Measurements from ENCODE around the gene TSPAN4. TPM values are rescaled to one million over a fixed set of nuclear protein-coding genes. Genes with fewer than 3 reads are reported as not detected.

The TSPAN4 gene
- total and polyA plus RNA-seq, 2 donors (not counting 1 experiment from before 2014, with no cell fraction given) = 102 to 191 TPM

GRCh38 chr11:825366-826226 is 17.1 kb upstream of the TSPAN4 start:
- Histone ChIP-seq H4K20me1 (ENCODE audit: control insufficient read depth, extremely low read depth, insufficient read depth, low read length) (no peaks in the 10 kb centered on the region), H3K4me3 (replicated peaks in 1 of 4; ENCODE audit: control extremely low read depth in 1 of 4, insufficient read depth in 1 of 4, low read depth in 3 of 4, low read length in 4 of 4) (no peak overlapping the region), H2AFZ (ENCODE audit: low read length) (no peak overlapping the region), H3K9me3 (ENCODE audit: control insufficient read depth, insufficient read depth, low read depth, low read length) (no peaks in the 10 kb centered on the region), H3K27me3 (ENCODE audit: control insufficient read depth, insufficient read depth, low read length) (no peaks in the 10 kb centered on the region), H3K27ac (ENCODE audit: insufficient read depth, low read length) (no peak overlapping the region), H3K4me1 (ENCODE audit: control insufficient read depth, extremely low read depth, insufficient read depth, low read length) (peaks cover 21% of the 10 kb centered on the region), H3K36me3 (ENCODE audit: control insufficient read depth, insufficient read depth, low read length) (peaks cover 15% of the 10 kb centered on the region), H3K9ac (ENCODE audit: insufficient read depth, low read length) (no peak overlapping the region), H3K79me2 (ENCODE audit: control insufficient read depth, insufficient read depth, low read length) (peaks cover 9% of the 10 kb centered on the region), H3K4me2 (ENCODE audit: extremely low read depth, insufficient read depth, low read length) (no peak overlapping the region)
- TF ChIP-seq EZH2 (IDR thresholded peaks at IDR 0.05; ENCODE audit: low read length, missing control alignments) = no peak
- TF ChIP-seq, protein P1, sequence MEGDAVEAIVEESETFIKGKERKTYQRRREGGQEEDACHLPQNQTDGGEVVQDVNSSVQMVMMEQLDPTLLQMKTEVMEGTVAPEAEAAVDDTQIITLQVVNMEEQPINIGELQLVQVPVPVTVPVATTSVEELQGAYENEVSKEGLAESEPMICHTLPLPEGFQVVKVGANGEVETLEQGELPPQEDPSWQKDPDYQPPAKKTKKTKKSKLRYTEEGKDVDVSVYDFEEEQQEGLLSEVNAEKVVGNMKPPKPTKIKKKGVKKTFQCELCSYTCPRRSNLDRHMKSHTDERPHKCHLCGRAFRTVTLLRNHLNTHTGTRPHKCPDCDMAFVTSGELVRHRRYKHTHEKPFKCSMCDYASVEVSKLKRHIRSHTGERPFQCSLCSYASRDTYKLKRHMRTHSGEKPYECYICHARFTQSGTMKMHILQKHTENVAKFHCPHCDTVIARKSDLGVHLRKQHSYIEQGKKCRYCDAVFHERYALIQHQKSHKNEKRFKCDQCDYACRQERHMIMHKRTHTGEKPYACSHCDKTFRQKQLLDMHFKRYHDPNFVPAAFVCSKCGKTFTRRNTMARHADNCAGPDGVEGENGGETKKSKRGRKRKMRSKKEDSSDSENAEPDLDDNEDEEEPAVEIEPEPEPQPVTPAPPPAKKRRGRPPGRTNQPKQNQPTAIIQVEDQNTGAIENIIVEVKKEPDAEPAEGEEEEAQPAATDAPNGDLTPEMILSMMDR (conservative IDR thresholded peaks at IDR 0.05 in 1 of 2, IDR thresholded peaks at IDR 0.05 in 1 of 2; ENCODE audit: low read depth in 1 of 2, low read length in 2 of 2) = no peak
- DNase-seq (ENCODE audit: low read depth in 2 of 2) = no peak

DNA sequence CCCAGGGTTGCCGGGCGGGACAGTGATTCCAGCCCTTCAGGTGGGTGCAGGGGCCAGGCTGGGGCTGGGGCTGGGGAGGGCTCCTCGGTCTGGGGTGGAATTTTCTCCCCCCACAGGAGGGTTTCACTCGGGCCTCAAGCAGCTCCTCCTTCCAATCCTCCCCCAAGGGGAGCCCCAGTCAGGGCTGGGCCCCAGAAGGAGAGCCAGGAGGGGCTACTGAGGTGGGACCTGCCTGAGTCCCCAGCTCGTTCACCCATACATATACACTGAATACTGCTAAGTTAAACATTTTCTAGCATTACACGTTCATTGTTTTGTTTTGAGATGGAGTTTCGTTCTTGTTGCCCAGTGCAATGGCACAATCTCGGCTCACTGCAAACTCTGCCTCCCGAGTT is 16.4 kb upstream of the TSPAN4 start:
- no peaks in the 10 kb centered on the region for H4K20me1 ChIP-seq (ENCODE audit: control insufficient read depth, extremely low read depth, insufficient read depth, low read length)
- no peak for TF ChIP-seq EZH2 (IDR thresholded peaks at IDR 0.05; ENCODE audit: low read length, missing control alignments)
- TF ChIP-seq, protein P1 (conservative IDR thresholded peaks at IDR 0.05 in 1 of 2, IDR thresholded peaks at IDR 0.05 in 1 of 2; ENCODE audit: low read depth in 1 of 2, low read length in 2 of 2) = no peak
- no peak overlapping the region for H3K4me3 ChIP-seq (replicated peaks in 1 of 4; ENCODE audit: control extremely low read depth in 1 of 4, insufficient read depth in 1 of 4, low read depth in 3 of 4, low read length in 4 of 4)
- peaks cover 3% of the 10 kb centered on the region for H3K79me2 ChIP-seq (ENCODE audit: control insufficient read depth, insufficient read depth, low read length)
- no peak for DNase-seq (ENCODE audit: low read depth in 2 of 2)
- H3K4me1 ChIP-seq (ENCODE audit: control insufficient read depth, extremely low read depth, insufficient read depth, low read length) = peaks cover 18% of the 10 kb centered on the region
- H3K36me3 ChIP-seq (ENCODE audit: control insufficient read depth, insufficient read depth, low read length) = peaks cover 15% of the 10 kb centered on the region
- no peaks in the 10 kb centered on the region for H3K27me3 ChIP-seq (ENCODE audit: control insufficient read depth, insufficient read depth, low read length)
- H2AFZ ChIP-seq (ENCODE audit: low read length) = no peak overlapping the region
- H3K9ac ChIP-seq (ENCODE audit: insufficient read depth, low read length) = no peak overlapping the region
- no peak overlapping the region for H3K4me2 ChIP-seq (ENCODE audit: extremely low read depth, insufficient read depth, low read length)
- no peaks in the 10 kb centered on the region for H3K9me3 ChIP-seq (ENCODE audit: control insufficient read depth, insufficient read depth, low read depth, low read length)
- no peak overlapping the region for H3K27ac ChIP-seq (ENCODE audit: insufficient read depth, low read length)

- H4K20me1 ChIP-seq (ENCODE audit: control insufficient read depth, extremely low read depth, insufficient read depth, low read length) = no peaks in the 10 kb centered on the region
- no peak overlapping the region for H2AFZ ChIP-seq (ENCODE audit: low read length)
- TF ChIP-seq, protein P1 (conservative IDR thresholded peaks at IDR 0.05 in 1 of 2, IDR thresholded peaks at IDR 0.05 in 1 of 2; ENCODE audit: low read depth in 1 of 2, low read length in 2 of 2) = no peak
- peak overlapping the region; percentile 16 for H3K9ac ChIP-seq (ENCODE audit: insufficient read depth, low read length)
- H3K36me3 ChIP-seq (ENCODE audit: control insufficient read depth, insufficient read depth, low read length) = peaks cover 13% of the 10 kb centered on the region
- no peak overlapping the region for H3K27ac ChIP-seq (ENCODE audit: insufficient read depth, low read length)
- no peaks in the 10 kb centered on the region for H3K27me3 ChIP-seq (ENCODE audit: control insufficient read depth, insufficient read depth, low read length)
- H3K9me3 ChIP-seq (ENCODE audit: control insufficient read depth, insufficient read depth, low read depth, low read length) = no peaks in the 10 kb centered on the region
- no peaks in the 10 kb centered on the region for H3K79me2 ChIP-seq (ENCODE audit: control insufficient read depth, insufficient read depth, low read length)
- DNase-seq (ENCODE audit: low read depth in 2 of 2) = no peak
- peaks cover 20% of the 10 kb centered on the region for H3K4me1 ChIP-seq (ENCODE audit: control insufficient read depth, extremely low read depth, insufficient read depth, low read length)
- peak overlapping the region; percentile 68 for H3K4me2 ChIP-seq (ENCODE audit: extremely low read depth, insufficient read depth, low read length)
- peak overlapping the region in 2 of 4 experiments; percentile 19 to 45 for H3K4me3 ChIP-seq (replicated peaks in 1 of 4; ENCODE audit: control extremely low read depth in 1 of 4, insufficient read depth in 1 of 4, low read depth in 3 of 4, low read length in 4 of 4)
These were observed 15.9 kb upstream of the TSPAN4 start for GRCh38 chr11:826836-827145.

Measured in fibroblast of lung (primary cell).